Ramos (cell line): ENCODE data around the gene CORO2B.

Experiments used
- in situ Hi-C: fragments of 300-500 bp; cut with MboI; formaldehyde crosslinking; loops from one replicate; pipeline ENCODE4 v1.14.3; 2022; ENCODE audit warnings: low sequenced_read_pairs; ENCODE audit not compliant: unreplicated experiment

The CORO2B gene

GRCh38 chr15:68586274-68586961 lies 7.6 kb downstream of the CORO2B start:
- in situ Hi-C loops: no loop called here

DNA sequence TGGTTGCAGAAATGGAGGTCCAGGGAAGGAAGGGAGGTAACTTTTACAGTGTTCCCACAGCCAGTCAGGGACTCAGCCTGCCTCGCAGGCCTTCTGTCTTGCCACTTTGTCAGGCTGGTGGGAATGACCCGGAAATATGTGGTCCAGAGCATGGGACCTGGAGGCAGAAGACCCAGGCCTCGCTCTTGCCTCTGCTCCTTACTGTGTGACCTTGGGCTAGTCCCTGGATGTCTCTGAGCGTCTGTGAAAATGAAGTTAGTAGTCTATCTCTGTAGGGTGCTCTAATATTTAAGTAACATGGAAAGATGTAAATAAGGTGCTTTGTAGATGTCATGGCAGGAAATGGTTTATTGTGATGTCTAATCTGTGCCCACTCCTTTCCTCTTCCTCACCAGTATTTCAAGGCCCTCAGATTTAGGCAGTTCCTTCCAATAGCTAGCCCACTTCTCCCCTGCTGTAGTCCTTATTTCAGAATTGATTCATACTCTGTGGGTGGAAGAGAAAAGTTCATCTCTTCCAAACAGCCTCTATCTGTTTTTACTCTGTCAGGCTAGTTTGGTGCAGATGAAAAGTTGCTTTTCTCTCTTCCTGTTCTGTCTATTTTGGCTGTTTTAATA lies 9.1 kb downstream of the CORO2B start:
- in situ Hi-C loops: no loop called here

GRCh38 chr15:68589053-68589452 lies 10.3 kb downstream of the CORO2B start:
- in situ Hi-C loops: no loop called here

GRCh38 chr15:68589783-68590710 lies 11.3 kb downstream of the CORO2B start:
- in situ Hi-C loops: no loop called here

- in situ Hi-C loops: no loop called here
Observed at GRCh38 chr15:68590721-68591389, 12.1 kb downstream of the CORO2B start.

DNA sequence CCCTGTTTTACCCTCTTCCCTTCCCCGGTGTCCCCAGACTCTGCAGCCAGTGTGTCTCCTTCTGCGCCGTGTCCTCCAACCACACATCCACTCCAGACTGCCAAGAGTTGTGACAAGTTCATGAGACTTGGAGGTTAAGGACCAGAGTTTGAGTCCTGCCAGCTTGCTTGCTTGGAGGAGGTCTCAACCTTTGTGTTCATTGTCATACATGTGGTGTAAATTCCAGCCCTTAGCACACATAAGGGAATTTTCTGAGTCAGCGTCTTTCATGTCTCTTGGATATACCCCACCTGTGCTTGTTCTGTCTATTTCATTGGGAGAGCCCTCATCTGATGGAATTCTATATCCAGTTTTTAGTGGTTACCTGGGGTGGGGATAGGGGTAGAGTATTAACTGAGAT lies 13.3 kb downstream of the CORO2B start:
- in situ Hi-C loops: no loop called here

GRCh38 chr15:68592544-68592943 lies 13.8 kb downstream of the CORO2B start:
- in situ Hi-C loops: no loop called here

- in situ Hi-C loops: no loop called here
Observed at GRCh38 chr15:68593341-68593740, 14.5 kb downstream of the CORO2B start.

GRCh38 chr15:68593828-68594532 lies 15.2 kb downstream of the CORO2B start:
- in situ Hi-C loops: no loop called here

GRCh38 chr15:68594533-68595259 lies 15.9 kb downstream of the CORO2B start:
- in situ Hi-C loops: no loop called here

DNA sequence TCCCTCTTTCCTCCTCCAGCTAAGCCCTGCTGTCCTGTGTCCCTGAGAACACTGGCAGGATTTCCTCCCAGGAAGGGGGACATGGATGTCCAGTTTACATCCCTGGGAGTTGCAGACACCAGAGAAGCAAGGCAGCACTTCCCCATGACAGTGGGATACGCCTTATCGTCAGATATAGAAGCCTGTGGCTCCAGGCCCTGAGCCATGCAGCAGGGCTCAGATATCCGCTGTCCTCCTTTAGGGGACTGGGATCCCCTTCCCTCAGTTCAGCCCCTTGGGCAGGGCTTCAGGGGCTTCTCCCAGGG lies 16.4 kb downstream of the CORO2B start:
- in situ Hi-C loops: no loop called here

- in situ Hi-C loops: no loop called here
Observed at GRCh38 chr15:68595761-68596160, 17.0 kb downstream of the CORO2B start.

DNA sequence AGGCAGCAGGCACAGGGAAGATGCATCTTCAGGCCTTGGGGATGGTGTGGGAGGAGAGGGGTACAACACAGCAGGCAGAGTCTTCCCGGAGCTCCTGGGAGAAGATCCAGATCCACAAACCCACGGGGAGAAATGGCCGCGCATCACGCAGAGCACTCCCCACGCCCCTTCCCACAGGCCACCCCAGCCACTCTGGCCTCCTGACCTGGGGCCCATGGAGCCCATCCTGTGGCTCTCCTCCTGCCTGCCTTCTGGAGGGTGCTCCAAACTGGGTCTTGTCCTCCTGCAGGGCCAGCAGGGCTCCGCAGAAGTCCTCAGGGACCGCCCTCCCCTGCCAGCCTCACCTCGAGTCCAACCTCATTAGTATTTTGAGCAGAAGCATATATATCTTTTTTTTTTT lies 17.9 kb downstream of the CORO2B start:
- in situ Hi-C loops: no loop called here

DNA sequence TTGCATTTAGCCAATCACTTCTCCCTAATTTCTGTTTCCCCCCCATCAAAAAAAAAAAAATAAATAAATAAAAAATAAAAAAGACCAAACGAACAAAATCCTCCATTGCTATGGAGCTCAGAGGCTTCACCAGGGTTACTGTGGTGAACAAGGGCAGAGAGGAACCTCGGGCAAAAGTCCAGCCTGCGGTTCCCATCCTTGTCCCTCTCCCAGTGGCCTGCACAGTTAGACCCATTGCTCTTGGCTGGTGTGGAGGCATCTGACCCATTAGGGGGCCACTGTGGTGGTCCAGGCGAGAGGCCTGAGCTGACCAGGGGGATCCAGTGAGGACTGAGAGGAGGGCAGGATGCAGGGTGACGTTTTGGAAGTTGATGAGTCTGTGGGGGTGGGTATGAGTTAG lies 18.8 kb downstream of the CORO2B start:
- in situ Hi-C loops: no loop called here

DNA sequence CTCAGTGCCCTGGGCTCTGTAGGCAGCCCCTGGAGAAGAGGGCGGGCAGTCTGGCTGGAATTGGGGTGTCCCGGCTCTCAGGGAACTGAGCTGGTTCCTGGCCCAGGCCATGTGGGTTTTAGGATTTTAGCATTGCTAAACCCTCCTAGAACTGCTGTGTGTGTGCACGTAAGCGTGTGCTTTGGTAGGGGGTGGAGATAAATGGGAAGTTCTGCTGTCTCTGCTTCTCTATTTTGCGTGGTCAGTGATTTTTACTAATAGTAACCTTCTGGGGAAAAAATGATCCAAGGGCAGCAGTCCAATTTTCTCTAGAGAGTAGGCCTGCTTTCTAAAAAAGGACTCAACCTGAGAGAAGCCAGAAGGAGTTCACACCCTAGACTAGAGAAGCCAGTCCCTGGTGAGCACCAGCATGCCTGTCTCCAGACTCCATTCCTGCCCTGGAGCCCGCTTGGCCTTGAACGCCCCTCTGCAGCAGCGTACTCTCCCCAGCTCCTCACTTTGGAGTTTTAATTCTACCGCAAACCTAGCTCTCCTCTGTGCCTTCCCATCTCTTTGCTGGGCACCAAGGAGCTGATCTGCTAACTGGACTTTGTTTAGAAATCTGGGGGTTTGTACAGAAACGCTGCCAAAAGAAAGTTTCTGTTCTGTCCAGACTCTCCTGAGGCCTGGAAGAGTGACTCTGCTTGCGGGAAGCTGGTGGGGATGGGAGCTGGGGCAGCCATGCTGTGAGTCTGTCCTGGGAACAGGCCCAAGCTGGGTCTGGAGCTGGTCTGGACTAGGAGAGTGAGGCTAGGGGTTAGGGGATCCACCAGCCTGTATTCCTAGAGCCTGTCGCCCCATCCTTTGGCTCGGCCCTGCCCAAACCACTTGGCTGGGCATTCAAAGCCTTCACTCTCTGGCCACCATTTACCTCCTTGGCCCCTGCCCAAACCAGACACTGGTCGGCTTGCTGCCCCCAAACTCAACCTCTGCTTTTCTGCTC lies 19.7 kb downstream of the CORO2B start:
- in situ Hi-C loops: no loop called here

DNA sequence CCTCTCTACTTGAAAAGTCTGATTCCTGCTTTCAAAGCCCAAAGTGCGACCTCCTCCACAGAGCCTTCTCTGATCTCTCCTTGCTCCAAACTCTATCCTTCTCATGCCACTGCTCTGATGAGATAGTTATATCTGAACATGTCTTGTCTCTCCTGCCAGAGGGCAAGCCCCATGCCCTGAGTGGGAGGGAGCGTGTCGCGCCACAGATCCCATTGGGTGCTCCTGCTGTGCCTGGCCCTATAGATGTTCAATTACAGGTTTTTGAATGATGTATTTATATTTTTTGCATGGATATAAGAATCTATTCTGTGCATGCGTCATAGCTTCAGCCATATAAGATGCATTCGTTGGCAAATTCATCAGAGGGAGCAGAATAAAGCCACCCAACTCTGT lies 20.4 kb downstream of the CORO2B start:
- in situ Hi-C loops: no loop called here

DNA sequence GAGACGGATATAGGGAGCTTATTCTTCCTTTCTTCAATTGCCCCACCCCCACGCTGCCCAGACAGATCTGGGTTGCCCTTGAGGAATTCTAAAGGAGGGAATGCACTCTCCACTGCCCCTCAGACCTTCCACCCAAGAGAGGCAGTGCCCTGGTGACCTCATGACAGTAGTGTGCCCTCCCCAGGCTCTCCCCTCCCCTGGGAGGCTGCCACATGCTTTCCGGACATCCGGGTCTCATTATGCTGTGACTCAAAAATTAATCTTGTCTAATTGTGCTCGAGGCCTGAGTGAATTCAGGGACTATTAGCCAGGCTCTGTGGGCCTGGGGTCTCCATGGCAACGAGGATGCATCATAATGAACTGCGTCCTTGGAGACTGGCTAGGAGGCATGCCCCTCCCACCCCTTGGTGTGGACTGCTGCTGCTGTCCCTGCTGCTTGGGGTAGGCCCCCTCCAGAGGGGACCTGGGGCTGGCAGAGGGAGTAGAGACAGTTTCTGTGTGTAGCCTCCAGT lies 20.8 kb downstream of the CORO2B start:
- in situ Hi-C loops: no loop called here
